SKM-1 treated with dmso at 0.1 percent for 144 hours (cell line): ENCODE data around the gene SPTBN1.

Experiments used
- DNase-seq: peaks from one replicate; lab custom pipeline; 2025; ENCODE audit not compliant: unreplicated experiment; lab: John Stamatoyannopoulos, UW

SPTBN1 gene

DNA sequence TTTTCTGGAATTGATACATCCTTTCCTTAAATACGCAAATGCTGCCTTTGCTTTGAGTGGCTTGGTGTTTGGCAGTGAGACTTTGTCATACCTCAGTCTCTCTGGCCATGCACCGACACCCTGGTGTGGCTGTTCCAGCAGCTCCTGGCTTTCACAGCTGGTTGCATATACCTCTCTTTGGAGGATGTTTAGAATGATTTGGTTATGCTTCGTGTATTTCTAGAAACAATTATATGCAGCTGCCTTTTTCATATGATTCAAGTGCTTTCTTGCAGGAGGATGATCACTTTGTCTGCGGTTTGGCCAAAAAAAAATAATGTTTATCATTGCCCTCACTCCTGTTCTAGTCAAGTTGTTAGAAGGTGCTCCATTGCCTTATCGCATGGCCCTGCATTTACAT lies 172.3 kb downstream of the SPTBN1 start:
- no peak for DNase-seq

DNA sequence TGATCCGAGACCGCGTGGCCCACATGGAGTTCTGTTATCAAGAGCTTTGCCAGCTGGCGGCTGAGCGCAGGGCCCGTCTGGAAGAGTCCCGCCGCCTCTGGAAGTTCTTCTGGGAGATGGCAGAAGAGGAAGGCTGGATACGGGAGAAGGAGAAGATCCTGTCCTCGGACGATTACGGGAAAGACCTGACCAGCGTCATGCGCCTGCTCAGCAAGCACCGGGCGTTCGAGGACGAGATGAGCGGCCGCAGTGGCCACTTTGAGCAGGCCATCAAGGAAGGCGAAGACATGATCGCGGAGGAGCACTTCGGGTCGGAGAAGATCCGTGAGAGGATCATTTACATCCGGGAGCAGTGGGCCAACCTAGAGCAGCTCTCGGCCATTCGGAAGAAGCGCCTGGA lies 172.8 kb downstream of the SPTBN1 start:
- DNase-seq, result no peak

DNA sequence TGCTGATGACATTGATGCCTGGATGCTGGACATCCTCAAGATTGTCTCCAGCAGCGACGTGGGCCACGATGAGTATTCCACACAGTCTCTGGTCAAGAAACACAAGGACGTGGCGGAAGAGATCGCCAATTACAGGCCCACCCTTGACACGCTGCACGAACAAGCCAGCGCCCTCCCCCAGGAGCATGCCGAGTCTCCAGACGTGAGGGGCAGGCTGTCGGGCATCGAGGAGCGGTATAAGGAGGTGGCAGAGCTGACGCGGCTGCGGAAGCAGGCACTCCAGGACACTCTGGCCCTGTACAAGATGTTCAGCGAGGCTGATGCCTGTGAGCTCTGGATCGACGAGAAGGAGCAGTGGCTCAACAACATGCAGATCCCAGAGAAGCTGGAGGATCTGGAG lies 173.3 kb downstream of the SPTBN1 start:
- no peak for DNase-seq

DNA sequence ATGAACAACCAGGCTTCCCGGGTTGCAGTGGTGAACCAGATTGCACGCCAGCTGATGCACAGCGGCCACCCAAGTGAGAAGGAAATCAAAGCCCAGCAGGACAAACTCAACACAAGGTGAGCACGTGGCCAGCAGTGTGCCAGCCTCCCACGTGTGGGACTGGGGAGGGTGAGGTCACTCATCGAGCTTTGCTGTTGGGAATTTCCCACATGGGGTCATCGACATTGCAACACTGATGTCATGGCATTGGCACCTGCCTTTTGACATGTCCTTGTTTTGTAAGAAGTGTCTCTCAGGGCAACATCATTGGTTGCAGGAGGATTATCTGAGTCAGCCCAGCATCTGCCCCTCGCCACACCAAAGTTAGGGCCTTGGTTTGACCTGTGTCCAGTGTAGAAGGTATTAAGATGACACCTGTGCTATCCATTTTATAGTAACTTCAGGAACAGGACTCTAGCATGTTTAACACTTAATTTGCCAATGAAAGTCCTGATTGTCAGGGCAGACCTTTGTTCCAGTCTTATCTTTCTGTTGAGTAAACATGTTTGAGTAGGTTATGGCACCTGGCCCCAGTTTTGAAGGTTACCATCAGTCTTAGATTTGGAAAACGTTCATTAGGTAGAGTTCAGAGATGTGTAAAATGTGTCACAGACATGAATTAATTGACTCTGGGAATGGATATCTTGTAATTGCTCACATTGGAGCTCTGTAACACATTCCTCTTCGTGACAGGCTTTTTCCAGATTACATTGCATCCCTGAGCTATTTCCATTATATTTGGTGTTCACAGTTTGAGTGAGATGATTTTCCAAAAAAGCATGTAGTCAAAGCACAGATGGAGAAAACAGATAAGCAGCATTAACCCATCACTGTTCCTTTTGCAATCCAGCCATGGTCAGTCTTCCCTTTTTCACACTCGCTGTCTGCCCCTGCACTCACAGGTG lies 174.1 kb downstream of the SPTBN1 start:
- no peak for DNase-seq

DNA sequence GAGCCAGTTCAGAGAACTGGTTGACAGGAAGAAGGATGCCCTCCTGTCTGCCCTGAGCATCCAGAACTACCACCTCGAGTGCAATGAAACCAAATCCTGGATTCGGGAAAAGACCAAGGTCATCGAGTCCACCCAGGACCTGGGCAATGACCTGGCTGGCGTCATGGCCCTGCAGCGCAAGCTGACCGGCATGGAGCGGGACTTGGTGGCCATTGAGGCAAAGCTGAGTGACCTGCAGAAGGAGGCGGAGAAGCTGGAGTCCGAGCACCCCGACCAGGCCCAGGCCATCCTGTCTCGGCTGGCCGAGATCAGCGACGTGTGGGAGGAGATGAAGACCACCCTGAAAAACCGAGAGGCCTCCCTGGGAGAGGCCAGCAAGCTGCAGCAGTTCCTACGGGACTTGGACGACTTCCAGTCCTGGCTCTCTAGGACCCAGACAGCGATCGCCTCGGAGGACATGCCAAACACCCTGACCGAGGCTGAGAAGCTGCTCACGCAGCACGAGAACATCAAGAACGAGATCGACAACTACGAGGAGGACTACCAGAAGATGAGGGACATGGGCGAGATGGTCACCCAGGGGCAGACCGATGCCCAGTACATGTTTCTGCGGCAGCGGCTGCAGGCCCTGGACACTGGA lies 174.9 kb downstream of the SPTBN1 start:
- no peak for DNase-seq

DNA sequence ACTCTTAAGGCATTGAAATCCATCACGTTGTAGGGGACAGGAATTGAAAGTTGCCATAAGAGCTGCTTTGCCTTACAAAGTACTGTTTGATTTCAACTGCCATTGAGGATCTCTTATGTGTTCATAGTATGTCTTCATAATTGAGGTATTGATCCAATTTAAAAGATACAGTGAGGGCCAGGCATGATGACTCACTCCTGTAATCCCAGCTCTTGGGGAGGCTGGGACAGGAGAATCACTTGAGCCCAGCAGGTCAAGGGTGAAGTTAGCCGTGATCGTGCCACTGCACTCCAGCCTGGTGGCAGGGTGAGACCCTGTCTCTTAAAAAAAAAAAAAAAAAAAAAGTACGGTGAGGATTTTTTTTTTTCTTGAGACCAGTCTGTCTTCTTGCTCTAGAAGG lies 175.6 kb downstream of the SPTBN1 start:
- DNase-seq, result no peak

DNA sequence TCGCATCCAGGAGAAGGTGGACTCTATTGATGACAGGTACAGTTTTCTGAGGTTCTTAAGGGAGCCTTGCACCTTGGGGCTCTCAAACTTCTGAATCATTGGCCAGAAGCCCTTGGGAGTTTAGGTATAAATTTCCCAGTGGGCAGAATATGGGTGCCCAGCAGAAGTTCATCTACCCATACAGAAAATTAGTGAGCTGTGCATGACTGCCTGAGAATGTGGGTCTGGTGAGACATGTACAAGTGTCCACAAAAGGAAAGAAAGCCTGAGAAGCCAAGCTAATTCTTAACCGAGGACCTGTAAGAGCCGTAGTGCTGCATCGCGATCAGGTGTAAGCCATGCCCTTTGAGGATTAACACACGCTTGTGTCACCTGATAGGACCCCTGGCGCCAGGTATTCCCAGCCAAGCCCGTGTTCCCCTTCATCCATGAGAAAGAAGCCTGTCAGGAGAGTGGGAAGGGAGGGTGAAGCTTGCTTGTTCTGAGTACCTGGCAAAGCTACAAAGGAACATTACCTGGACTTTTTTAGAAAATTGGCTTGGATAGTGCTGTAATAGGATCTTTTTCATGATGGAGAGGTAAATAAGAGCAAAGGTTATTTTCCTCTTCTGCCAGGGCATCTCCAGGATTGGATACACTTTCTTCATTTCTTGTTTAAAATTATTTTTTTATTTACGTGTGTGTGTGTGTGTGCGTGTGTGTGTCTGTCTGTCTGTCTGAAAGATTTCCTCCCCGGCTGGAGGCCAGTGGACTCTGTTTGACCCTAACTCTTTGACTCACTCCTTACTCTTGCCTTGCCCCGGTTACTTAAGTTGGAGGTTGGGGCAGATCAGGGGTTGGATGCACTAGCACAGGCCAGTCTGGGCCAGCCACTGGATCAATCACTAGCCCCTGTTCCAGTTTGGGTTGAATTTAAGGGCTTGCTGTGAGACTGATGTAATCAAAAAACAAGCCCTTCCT lies 176.9 kb downstream of the SPTBN1 start:
- no peak for DNase-seq

DNA sequence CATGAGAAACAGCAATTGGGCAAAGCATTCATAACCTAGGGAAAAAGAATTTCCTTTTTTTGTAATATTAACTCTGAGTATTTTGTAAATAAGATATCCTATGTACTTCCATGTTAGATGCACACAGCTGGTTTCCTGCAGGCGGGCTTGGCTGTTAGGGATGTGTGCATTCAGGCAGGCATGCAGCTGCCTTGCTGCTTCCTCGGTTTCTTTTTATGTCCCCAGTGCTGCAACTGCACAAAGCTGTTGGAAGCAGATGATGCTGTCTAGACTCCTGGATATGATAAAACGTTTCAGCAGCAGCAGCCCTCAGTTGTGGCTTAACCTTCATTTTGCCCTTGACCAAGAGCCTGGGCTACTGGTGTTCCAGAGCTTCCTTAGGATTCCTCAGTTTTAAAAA lies 177.9 kb downstream of the SPTBN1 start:
- DNase-seq, result no peak

DNA sequence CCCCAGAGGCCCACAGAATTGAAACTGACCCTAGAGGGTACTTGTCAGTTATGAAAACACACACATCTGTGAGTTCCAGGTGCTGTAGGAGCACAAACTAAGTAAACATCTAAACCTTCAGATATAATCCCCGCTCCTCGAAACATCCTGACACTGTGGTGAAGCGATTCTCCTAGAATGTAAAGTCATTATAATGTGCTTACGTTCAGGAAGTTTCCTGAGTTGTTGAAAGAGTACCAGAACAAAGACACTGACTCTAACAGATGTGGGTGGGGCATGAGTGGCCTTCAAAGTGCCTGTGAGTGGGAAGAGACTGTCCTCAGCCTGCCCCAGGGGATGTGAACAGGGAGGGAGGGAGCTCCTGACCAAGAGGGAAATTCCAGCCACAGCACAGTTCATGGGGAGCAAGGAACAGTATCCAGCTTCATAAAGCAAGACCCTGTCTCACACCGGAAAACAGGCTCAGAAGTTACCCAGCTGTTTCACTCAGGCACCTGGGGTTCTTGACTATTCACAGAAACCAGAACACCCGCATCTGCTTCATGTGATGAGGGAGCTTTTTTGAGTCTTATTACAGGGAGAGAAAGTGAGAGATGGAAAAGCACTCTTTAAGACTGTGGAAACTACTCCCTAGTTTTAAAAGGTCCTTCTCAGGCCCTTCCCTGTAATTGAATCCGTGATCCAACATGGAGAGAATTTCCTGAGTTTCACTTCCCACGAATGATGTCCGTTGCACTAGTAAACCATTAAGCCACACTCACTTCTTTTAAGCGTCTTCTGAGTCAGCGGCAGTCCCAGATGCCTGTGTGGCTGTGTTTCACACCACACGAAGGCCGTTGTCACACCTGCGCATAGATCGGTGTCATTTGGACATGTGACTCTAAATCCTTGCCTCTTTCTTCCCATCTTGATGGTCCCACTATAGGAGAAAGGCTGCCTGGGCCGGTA lies 178.7 kb downstream of the SPTBN1 start:
- DNase-seq, result no peak

DNA sequence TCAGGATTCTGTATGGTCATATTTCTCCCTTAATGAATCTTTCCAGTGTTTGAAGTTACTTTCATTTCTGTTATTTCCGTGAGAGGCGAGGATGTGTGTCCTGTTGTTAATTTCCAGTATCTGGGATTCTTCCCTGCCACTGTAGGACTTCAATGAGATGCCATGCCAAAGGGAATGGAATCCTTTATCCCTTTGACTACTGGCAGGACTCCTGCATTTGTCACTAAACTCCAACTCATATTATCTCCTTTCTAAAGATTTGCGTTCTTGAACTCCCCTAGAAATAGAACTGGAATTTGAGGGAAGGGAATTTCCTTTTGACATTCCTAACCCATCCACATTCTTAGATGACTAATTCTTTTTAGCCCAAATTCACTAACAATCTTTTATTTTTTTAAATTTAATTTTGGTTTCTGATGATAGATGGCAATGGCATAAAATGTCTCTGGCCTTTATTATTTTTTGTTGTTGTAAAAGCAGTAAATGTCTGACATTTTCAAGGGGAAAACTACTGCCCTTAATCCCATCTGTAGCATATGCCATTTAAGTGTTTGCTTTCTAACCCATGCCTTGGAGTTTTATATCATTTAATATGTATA lies 179.5 kb downstream of the SPTBN1 start:
- DNase-seq, result no peak

DNA sequence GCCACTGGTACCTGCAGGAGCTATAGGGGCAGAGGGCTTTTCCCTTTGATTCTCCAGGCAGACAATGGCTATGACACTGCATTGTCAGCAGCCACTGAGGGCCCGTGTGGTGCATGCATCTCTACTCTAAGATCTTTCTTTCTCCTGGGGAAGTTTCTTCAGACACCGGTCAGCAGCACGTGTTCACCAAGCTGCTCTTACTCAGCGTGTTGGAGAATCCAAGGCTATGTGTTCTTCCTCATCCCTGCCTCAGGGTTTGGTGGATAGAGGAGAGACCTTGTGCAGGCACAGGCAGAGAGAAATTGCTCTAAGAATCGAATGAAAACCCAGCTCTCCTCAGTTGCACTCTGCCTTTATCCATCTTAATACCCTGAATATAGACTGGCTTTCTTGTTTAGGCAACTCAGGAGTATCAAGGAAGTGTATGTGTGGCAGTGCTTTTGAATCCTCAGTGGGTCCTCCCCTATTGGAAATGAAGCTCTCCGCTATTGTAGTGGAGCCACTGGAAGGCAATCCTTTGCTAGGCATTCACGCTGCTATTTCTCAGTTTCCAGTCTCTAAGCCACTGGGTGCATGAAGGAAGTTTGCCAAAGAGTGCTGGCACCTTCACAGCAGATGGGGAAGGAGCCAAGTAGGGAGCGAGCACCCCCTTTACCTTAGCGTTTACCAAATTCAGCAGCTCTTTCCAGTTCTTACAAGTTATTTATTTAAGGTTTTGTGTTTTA lies 180.4 kb downstream of the SPTBN1 start:
- DNase-seq, result no peak

DNA sequence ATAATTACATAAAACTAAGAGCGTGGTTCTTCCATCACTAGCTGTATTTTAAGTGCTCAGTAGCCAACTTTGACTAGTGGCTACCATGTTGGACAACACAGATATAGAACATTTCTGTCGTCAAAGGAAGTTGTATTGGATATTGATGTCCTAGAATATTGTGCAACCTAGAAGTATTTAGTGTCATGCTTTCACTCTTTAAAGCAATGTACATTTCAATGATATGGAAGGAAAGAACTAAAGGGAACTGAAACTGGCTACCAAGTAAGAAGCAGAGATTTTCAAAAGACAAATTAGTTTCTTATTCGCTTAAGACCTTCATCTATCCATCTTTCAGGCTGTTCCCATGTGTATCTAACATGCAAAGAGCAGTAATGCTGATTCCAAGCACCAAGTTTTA lies 182.0 kb downstream of the SPTBN1 start:
- DNase-seq, result no peak

DNA sequence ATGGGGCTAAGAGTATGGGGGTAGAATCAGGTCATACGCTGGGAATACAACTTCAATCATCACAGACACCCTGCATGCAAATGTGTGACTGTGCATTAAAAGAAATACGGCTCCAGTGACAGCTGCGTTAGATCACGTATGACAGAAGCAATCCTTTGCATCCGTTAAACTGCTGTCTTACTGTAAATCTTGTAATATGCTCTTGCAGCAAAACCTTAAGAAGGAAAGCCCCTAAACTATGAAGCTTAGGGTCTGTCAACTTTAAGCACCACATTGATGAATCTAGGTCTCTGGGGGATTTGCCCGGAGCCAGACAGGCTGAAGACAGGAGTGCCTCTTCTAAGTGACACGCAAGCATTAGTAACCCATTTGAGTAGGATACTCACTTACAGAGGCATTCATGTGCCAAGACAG lies 182.7 kb downstream of the SPTBN1 start:
- DNase-seq, result no peak

DNA sequence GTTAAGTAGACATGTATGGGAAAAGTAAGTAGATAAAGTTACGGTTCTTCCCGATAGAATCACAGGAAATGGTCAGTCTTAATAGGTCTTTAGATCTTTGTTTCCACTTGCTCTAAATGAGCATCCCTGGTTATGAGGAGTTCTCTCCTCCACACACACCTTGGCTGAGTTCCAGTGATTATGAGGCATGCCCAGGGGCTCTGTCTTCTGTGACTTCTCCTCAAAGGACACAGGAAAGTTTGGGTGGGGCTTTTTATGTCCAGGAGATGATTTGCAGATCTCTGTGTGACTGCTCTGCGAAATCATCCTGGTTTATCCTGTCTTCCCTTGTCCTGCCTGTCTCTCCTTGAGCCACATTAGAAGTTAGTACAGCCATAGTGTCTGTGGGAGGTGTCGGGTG lies 183.5 kb downstream of the SPTBN1 start:
- no peak for DNase-seq

DNA sequence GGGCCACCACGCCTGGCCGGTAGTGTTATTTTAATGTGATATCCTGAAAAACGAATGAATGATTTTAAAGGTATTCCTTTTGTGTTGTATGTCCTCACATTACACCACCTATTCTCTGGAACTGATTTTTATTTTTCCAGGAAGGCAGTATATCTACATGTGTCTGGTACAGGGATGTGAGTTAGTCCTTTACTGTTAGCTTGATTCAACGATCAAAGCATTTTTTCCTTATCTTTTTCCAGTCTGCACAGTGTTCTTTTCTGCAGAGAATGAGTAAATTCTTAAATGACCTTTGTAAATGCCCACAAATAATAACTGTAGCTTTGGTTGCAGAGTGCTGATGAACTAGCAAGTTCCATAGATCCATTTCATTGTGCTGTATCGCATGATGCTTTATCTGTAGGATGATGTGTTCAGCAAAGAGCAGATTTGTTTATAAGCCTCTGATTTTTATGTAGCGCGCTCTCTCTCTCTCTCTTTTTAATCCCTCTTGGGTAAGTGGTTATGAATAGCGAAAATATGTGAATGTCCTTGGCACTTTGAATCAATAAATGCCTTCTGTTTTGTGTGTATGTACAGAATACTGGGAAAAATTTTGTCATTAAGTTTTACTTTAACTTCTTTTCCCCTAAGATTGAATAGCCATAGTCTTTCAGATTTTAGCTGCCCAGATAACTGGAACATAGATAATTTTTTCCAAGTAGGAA lies 184.9 kb downstream of the SPTBN1 start:
- DNase-seq, result no peak

DNA sequence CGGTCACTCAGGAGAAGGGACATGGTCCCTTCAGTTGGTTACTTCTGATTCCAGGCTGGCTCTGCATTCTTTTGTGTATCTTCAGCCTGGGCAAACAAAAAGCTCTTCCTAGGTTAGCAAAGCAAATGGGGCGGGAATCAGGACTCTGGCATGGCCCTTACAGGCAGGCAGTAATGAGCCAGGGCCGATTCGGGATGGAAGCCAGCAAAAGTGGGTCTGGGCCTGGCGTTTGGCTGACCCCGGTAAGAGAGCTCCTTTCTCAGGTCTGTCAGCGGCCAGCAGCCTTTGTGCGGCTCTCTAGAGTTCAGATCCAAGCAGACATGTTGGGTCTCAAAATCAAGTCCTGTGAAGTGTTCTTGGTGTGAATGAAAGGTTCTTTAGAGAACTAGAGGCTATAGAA lies 185.9 kb downstream of the SPTBN1 start:
- DNase-seq, result no peak

DNA sequence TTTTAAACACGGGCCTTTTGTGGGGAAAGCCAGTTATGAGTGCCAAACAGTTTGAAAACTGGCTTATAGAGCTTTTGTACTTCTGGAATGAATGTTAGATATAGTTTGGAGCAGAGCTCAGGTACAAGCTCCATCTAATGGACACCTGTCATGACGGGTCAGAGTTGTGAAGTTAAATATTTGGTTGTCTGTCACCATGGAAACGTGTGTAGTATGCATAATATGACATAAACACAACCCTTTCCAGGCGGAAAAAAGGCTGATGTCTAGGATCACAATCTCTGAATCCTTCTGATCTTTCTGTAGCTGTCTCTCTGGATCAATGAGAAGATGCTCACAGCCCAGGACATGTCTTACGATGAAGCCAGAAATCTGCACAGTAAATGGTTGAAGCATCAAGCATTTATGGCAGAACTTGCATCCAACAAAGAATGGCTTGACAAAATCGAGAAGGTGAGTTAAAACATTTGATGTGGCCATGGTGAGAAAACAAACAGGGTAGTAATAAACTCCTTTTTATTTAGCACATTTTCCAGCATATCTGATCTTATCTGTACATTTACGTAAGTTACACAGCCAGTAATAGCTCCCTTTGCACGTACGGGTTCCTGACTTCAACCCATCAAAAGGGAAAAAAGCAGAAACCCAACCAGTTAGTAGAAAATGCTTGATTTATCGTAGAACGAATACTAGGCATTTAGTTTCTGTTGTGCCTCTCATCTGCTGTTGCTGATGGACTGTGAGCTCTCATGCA lies 186.7 kb downstream of the SPTBN1 start:
- DNase-seq, result no peak

DNA sequence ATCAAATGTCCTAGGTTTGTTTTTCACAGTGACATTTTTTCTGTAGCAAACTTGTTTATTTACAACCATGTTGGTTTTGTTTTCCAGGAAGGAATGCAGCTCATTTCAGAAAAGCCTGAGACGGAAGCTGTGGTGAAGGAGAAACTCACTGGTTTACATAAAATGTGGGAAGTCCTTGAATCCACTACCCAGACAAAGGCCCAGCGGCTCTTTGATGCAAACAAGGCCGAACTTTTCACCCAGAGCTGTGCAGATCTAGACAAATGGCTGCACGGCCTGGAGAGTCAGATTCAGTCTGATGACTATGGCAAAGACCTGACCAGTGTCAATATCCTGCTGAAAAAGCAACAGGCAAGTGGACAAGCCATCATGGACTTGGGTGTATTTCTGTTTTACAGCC lies 188.1 kb downstream of the SPTBN1 start:
- no peak for DNase-seq
